Transverse colon (tissue), 4 donors: ENCODE results near the gene TANGO2.

Source experiments
- EP300 ChIP-seq: sonication (generic); formaldehyde crosslinking; IDR thresholded peaks from one replicate; pipeline ENCODE4 v1.6.1; 2017; ENCODE audit warnings: antibody characterized with exemption, low read depth
- POLR2A ChIP-seq: fragments of 450-650 bp; IDR thresholded peaks from one replicate; pipeline ENCODE4 v1.6.1; 2016; ENCODE audit warnings: antibody characterized with exemption, mild to moderate bottlenecking, moderate library complexity
- POLR2AphosphoS5 ChIP-seq, 3 donors: sonication (generic); formaldehyde crosslinking; IDR thresholded peaks; one replicate each; pipeline ENCODE4 v1.6.1; 2016; ENCODE audit warnings: antibody characterized with exemption in 3 of 3
- TF ChIP-seq, protein P1 (sequence below), 5 experiments: fragments of 200-600 bp in 3 of 5; fragments of 450-650 bp in 2 of 5; sonication (generic) in 3 of 5; IDR thresholded peaks; 1 replicate in 2 of 5; 2 replicates in 3 of 5; pipeline ENCODE4 v1.5.1; 2016 to 2017; ENCODE audit warnings: antibody characterized with exemption in 5 of 5, inconsistent platforms in 3 of 5, mild to moderate bottlenecking in 2 of 5, moderate library complexity in 1 of 5

DNA sequence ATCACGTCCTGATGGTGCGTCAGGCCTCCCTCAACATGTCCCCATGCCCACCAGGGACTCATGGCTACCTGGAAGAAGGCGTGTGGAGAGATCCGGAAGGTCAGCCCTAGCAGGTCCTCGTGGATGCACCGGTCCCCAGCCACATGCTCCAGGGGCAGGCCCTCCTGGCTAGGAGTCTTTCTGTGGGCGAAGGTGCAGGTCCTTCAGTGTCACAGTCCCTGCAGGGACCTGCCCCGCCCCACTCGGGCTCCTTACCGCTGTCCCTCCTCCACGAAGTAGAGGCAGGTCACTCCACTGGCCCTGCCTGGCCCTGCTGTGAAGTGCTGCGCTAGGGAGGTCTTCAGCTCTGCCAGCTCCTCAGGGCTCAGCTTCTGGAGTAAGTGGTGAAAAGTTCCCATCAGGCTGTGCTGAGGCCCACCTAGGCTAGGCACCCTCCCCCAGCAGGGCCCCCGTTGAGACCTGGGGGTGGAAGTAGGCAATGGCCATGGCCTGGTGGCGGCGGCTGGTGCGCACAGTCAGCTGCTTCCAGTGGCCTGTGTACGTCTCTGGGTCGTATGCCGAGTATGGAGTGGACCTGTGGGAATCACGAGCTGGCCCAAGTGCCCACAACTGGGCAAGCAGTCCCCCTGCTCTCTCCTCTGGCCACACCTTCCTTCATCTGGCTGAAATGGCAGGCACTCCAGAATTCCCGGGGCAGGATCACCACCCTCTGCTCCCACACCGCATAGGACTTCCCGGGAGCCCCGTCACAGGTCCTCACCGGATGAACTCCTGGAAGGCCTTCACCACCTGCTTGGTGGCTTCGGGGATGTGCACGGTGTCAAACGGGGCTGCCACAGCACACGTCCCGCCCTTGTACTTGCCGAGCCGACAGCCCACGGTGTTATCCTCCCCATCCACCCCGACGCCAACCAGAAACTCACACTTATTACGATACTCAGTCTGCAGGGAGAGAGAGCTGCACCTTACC, 93.9 kb downstream of the TANGO2 start:
- TF ChIP-seq, protein P1, sequence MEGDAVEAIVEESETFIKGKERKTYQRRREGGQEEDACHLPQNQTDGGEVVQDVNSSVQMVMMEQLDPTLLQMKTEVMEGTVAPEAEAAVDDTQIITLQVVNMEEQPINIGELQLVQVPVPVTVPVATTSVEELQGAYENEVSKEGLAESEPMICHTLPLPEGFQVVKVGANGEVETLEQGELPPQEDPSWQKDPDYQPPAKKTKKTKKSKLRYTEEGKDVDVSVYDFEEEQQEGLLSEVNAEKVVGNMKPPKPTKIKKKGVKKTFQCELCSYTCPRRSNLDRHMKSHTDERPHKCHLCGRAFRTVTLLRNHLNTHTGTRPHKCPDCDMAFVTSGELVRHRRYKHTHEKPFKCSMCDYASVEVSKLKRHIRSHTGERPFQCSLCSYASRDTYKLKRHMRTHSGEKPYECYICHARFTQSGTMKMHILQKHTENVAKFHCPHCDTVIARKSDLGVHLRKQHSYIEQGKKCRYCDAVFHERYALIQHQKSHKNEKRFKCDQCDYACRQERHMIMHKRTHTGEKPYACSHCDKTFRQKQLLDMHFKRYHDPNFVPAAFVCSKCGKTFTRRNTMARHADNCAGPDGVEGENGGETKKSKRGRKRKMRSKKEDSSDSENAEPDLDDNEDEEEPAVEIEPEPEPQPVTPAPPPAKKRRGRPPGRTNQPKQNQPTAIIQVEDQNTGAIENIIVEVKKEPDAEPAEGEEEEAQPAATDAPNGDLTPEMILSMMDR (IDR thresholded peaks at IDR 0.05) = no peak
- TF ChIP-seq EP300 (no peak), POLR2A (no peak), POLR2AphosphoS5 (IDR thresholded peaks at IDR 0.05) (no peak)
